Mesodermal cell (in vitro differentiated cells): Measurements from ENCODE around the gene UBAC1.
"Not testable (repeated sequence)": the region's sequence is repeated elsewhere in the genome, so short reads cannot be mapped to it uniquely, and the experiment has no call there.

Experiments
- H3K27ac ChIP-seq: 2 replicates; pipeline ENCODE4 v1.7.0; 2013; ENCODE audit warnings: mild to moderate bottlenecking, low read depth, low read length, moderate library complexity; ENCODE audit not compliant: severe bottlenecking
- H3K36me3 ChIP-seq: 2 replicates; pipeline ENCODE4 v1.7.1; 2013; ENCODE audit warnings: mild to moderate bottlenecking, low read length, moderate library complexity; ENCODE audit not compliant: control insufficient read depth, insufficient read depth
- H3K4me1 ChIP-seq: one replicate; pipeline ENCODE4 v1.7.1; 2013; ENCODE audit warnings: mild to moderate bottlenecking, low read length; ENCODE audit not compliant: insufficient read depth, control insufficient read depth, poor library complexity, severe bottlenecking
- H3K4me3 ChIP-seq: 2 replicates; pipeline ENCODE4 v1.7.0; 2013; ENCODE audit warnings: low read length, control low read depth, mild to moderate bottlenecking; ENCODE audit not compliant: insufficient read depth, poor library complexity, severe bottlenecking; ENCODE audit errors: extremely low read depth
- H3K9me3 ChIP-seq: 2 replicates; pipeline ENCODE4 v1.7.1; 2013; ENCODE audit warnings: mild to moderate bottlenecking, low read length, moderate library complexity; ENCODE audit not compliant: control insufficient read depth
- WGBS, 2 experiments: methylation state at CpG; one replicate each; pipeline ENCODE4 v1.1.5; 2013; ENCODE audit warnings: missing lambda C conversion rate in 2 of 2; ENCODE audit not compliant: insufficient coverage in 2 of 2; 5-methylcytosine and 5-hydroxymethylcytosine counted together

UBAC1 gene

DNA sequence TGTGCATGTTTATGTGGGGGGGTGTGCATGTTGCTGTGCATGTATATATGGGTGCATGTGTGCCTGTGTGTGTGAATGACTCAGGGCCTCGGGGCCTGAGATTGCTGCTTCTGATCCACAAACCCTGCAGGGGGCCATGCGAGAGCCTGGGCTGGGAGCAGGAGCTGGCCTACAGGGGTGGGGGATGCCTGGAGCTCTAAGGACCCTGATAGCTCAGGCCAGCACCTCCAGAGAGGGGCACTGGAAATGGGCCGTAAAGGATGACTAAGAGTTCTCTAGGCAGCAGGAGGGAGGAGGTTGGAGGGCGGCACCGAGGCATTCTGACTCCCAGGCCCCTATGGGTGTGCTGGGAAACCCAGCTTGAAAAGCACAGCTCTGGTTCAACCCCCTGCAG lies 6.9 kb upstream of the UBAC1 start:
- WGBS, 2 experiments, result 41 to 51% methylated on average over 5 of the region's 5 CpGs
- Histone ChIP-seq H3K9me3 (no peaks in the 10 kb centered on the region), H3K36me3 (no peaks in the 10 kb centered on the region), H3K27ac (no peak overlapping the region), H3K4me1 (peaks cover 19% of the 10 kb centered on the region), H3K4me3 (no peak overlapping the region)

- H3K4me1 ChIP-seq, result peaks cover 19% of the 10 kb centered on the region
- not testable (repeated sequence) for H3K9me3 ChIP-seq, H3K27ac ChIP-seq, H3K36me3 ChIP-seq, H3K4me3 ChIP-seq
- 75 to 81% methylated on average over 3 to 6 of the region's 16 CpGs for WGBS, 2 experiments
Observed at GRCh38 chr9:135966916-135967260, 5.7 kb upstream of the UBAC1 start.

DNA sequence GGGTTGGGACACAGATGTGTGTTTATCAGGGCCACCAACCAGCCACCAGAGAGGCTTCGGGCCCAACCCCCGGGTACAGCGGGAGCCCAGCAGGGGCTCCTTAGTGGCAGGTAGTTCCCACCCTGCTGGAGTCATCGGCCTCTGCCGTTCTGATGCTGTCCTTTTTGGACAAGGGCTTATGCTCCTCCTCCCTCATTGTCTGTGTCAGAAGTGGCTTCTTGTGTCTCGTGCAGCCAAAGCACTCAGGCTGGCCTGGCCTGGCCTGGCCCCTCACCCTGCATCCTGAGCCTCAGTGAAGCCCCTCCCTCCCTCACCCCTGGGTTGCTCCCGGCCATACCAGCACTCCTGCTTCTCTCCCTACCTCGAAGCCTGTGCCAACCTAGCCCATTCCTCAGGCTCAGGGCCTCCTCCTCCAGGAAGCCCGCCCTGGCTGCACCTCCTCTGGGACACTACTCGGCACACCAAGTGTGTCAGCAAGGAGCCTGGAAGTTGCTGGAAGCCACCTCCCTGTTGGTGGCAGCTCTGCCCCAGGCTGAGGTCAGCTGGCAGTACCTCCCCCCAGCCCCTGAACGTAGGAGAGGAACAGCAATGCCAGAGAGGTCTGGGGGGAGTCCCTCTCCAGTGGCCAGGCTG lies 4.1 kb upstream of the UBAC1 start:
- WGBS, 2 experiments, result 56 to 71% methylated on average over 9 to 10 of the region's 11 CpGs
- no peak overlapping the region for H3K4me3 ChIP-seq
- H3K27ac ChIP-seq, result no peak overlapping the region
- H3K9me3 ChIP-seq, result no peaks in the 10 kb centered on the region
- peaks cover 19% of the 10 kb centered on the region for H3K4me1 ChIP-seq
- H3K36me3 ChIP-seq, result no peaks in the 10 kb centered on the region

DNA sequence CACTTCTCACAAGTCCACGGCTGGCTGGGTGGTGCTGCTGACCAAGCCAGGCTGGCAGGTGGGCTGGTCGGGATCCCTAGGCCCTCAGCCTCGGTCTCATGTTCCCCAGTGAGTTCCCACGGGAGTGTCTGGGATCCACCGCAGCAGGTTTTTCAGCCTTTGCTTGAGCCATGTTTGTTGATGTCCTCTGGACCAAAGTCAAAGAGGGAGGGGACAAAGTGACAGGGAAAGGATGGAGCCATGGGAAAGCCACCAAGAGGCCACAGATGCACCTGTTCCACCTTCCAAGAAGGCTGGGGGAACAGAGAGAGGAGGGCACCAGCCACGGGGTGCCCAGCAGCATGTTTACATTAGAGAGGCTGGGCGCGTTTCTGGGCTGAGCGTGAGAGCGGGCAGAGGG lies 2.8 kb upstream of the UBAC1 start:
- Histone ChIP-seq H3K4me3 (no peak overlapping the region), H3K36me3 (no peaks in the 10 kb centered on the region), H3K4me1 (peaks cover 20% of the 10 kb centered on the region), H3K9me3 (no peaks in the 10 kb centered on the region), H3K27ac (no peak overlapping the region)
- 84 to 93% methylated on average over 8 to 10 of the region's 10 CpGs for WGBS, 2 experiments

DNA sequence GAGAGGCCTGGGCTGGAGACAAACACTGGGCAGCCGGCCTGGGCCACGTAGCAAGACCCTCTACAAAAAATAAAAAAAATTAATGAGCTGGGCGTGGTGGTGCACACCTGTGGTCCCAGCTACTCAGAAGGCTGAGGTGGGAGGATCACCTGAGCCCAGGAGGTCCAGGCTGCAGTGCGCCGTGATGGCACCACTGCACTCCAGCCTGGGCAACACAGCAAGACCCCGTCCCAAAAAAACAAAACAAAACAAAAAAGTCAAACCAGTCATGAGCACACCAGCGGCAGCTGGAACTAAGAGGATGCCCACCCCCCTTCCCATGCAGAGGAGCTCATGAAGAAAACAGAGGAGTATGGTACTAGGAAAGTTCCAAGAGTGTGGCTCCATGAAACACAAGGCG lies 2.2 kb upstream of the UBAC1 start:
- H3K9me3 ChIP-seq, result no peaks in the 10 kb centered on the region
- peaks cover 14% of the 10 kb centered on the region for H3K4me1 ChIP-seq
- WGBS, 2 experiments, result 69 to 76% methylated on average over 3 to 4 of the region's 8 CpGs
- H3K36me3 ChIP-seq, result no peaks in the 10 kb centered on the region
- no peak overlapping the region for H3K4me3 ChIP-seq
- H3K27ac ChIP-seq, result no peak overlapping the region

DNA sequence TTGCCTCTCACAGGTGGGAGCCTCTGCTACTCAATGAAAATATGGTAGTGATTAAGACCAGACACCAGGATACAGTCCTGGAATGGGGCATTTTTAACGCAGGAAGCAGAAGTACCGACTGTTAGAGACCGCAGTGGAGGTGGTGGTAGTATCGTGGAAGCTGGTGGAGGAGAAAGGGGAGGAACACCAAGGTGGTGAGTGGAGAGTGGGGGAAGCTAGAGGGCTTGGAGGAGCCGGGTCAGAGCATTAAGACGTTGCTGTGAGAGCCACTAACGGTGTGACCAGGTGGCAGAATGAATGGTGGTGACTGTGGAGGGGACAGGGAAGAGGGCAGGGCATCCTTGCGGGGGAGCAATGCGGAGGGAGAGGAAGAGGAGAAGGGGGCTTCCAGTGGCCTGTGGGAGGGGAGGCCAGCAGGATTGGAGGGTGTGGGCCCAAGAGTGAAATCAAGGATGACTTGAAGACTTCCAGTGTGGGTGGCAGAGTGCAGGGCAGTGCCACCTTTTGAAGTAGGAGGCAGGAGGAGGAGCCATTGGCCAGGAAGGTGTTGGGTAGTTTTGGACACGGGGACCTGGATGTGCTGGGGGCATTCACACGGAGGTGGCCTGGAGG lies 1.6 kb upstream of the UBAC1 start:
- Histone ChIP-seq H3K27ac (no peak overlapping the region), H3K9me3 (no peaks in the 10 kb centered on the region), H3K4me3 (no peak overlapping the region), H3K36me3 (no peaks in the 10 kb centered on the region), H3K4me1 (peaks cover 9% of the 10 kb centered on the region)
- 80 to 86% methylated on average over 11 of the region's 11 CpGs for WGBS, 2 experiments

GRCh38 chr9:135961811-135962695 lies 880 bp upstream of the UBAC1 start:
- Histone ChIP-seq H3K36me3 (no peaks in the 10 kb centered on the region), H3K27ac (no peak overlapping the region), H3K4me1 (peaks cover 7% of the 10 kb centered on the region), H3K9me3 (no peaks in the 10 kb centered on the region), H3K4me3 (no peak overlapping the region)
- 58 to 66% methylated on average over 14 of the region's 15 CpGs for WGBS, 2 experiments

DNA sequence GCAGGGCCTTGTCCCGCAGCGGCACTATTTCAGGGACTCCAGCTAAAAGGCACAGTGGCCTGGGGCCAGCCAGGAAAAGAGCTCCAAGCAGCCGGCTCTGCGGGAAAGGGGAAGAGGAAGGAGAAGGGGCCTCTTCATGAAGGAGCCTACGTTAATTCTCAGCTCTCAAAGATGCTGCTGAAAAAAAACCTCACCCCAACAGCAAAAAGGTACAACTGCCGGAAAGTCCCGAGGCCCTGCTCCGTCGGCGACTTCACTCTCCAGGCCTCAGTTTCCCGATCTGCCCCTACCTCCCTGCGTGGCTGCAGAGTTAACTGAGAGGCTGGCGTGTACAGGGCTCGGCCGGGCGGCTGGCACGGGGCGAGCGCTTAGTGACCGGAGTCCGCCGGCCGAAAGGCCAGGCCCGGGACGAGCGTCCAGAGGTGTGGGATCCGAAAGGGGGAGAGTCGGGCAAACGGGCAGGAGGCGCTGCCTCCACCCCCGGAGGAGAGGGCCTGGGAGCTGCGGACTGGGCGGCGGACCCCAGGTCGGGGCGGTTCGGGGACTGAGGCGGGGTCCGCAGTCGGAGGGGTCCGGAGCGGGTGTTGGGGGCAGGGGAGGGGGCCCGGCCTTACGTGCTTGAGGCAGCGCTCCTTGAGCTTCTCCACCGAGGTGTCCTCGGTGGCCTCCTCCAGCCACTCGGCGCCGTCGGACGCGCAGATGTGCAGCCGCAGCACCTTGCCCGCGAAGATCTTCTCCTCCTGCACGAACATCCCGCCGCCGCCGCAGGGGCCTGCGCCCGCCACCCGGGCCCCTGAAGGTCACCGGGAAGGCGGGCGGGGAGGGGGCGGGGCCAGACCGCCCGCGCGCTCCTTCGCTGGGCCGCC lies 529 bp downstream of the UBAC1 start:
- H3K4me3 ChIP-seq, result peak overlapping the region; percentile 84
- 1% methylated on average over 60 to 62 of the region's 74 CpGs for WGBS, 2 experiments
- H3K4me1 ChIP-seq, result peaks cover 7% of the 10 kb centered on the region
- no peaks in the 10 kb centered on the region for H3K36me3 ChIP-seq
- no peaks in the 10 kb centered on the region for H3K9me3 ChIP-seq
- H3K27ac ChIP-seq, result peak overlapping the region; percentile 49

DNA sequence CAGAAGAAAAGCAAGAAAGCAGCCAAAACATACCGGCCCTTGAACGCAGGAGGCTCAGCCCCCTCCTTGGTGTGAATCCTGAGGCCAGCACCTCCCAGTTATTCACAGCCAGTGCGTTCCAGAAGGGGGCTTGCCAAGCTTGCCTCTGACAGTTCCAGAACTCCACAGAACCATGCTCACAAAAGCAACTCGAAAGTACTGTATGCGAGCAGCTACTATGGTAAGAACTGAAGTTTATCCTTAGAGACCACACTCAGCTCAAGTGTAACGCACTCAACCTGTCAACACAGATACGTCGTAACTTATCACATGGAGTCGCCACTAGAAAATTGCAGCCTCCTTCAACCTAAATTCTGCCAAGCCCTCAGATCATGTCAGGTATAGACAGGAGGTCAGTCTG lies 1.4 kb downstream of the UBAC1 start:
- Histone ChIP-seq H3K9me3 (no peaks in the 10 kb centered on the region), H3K4me3 (peak overlapping the region; percentile 84), H3K36me3 (peaks cover 4% of the 10 kb centered on the region), H3K27ac (no peak overlapping the region), H3K4me1 (peaks cover 7% of the 10 kb centered on the region)
- WGBS, 2 experiments, result 74 to 88% methylated on average over 9 of the region's 9 CpGs

GRCh38 chr9:135958485-135958884 lies 2.7 kb downstream of the UBAC1 start:
- Histone ChIP-seq H3K4me1 (peaks cover 7% of the 10 kb centered on the region), H3K27ac (no peak overlapping the region), H3K4me3 (no peak overlapping the region), H3K9me3 (no peaks in the 10 kb centered on the region), H3K36me3 (peaks cover 14% of the 10 kb centered on the region)
- WGBS, 2 experiments, result 91 to 92% methylated on average over 4 to 10 of the region's 12 CpGs
